Vagina (tissue), 2 donors: ENCODE results near the gene LCE7A.

Source experiments
- CTCF ChIP-seq, 3 experiments: fragments of 450-650 bp in 2 of 3; fragments of 200-600 bp in 1 of 3; sonication (generic) in 1 of 3; IDR thresholded peaks; one replicate each; pipeline ENCODE4 v1.5.1; 2017 to 2019; ENCODE audit warnings: antibody characterized with exemption in 3 of 3, mild to moderate bottlenecking in 2 of 3, moderate library complexity in 2 of 3
- POLR2A ChIP-seq, 2 donors: fragments of 450-650 bp; IDR thresholded peaks; one replicate each; pipeline ENCODE4 v1.6.1; 2017; ENCODE audit warnings: antibody characterized with exemption in 2 of 2, mild to moderate bottlenecking in 2 of 2, moderate library complexity in 2 of 2

GRCh38 chr1:152906023-152906565 is 46.3 kb downstream of the LCE7A start:
- TF ChIP-seq POLR2A (IDR thresholded peaks at IDR 0.05) (no peak), CTCF (IDR thresholded peaks at IDR 0.05) (no peak)
